GM12864 (cell line): ENCODE measurements around the gene PRRC2B.

Experiments used
- DNase-seq: peaks from one replicate; pipeline ENCODE4 v3.0.0-alpha.2; 2011; ENCODE audit warnings: low read depth
- H3K4me3 ChIP-seq: 2 replicates; pipeline ENCODE4 v1.5.1; 2011; ENCODE audit warnings: mild to moderate bottlenecking, low read depth, low read length, control low read depth
- CTCF ChIP-seq: IDR thresholded peaks from 2 replicates; pipeline ENCODE4 v1.5.1; 2011; ENCODE audit warnings: low read depth, mild to moderate bottlenecking, moderate library complexity, low read length, control low read depth, inconsistent platforms; ENCODE audit errors: missing control alignments

PRRC2B gene

GRCh38 chr9:131522257-131523085, 128.6 kb downstream of the PRRC2B start:
- TF ChIP-seq CTCF: no peak
- no peak for DNase-seq

GRCh38 chr9:131523086-131523388, 129.2 kb downstream of the PRRC2B start:
- no peak overlapping the region for H3K4me3 ChIP-seq
- TF ChIP-seq CTCF: no peak
- DNase-seq: no peak

More at GRCh38 chr9:131522257-131523085, 128.6 kb downstream of the PRRC2B start:
- H3K4me3 ChIP-seq: no peak overlapping the region

GRCh38 chr9:131523451-131524435, 129.9 kb downstream of the PRRC2B start:
- no peak for TF ChIP-seq CTCF
- no peak overlapping the region for H3K4me3 ChIP-seq
- DNase-seq: no peak

- H3K4me3 ChIP-seq: no peak overlapping the region
- no peak for TF ChIP-seq CTCF
- DNase-seq: no peak
Observed at GRCh38 chr9:131524665-131525315, 130.9 kb downstream of the PRRC2B start.

- H3K4me3 ChIP-seq: no peak overlapping the region
- no peak for TF ChIP-seq CTCF
- no peak for DNase-seq
Observed at GRCh38 chr9:131525643-131526565, 132.0 kb downstream of the PRRC2B start.

GRCh38 chr9:131528186-131528585, 134.3 kb downstream of the PRRC2B start:
- no peak for TF ChIP-seq CTCF
- no peak for DNase-seq
- no peak overlapping the region for H3K4me3 ChIP-seq
